Neural progenitor cell (in vitro differentiated cells): ENCODE measurements around the gene IFI30.

Experiments
- EZH2 ChIP-seq: fragments of 200-600 bp; sonication (generic); IDR thresholded peaks from 2 replicates; pipeline ENCODE4 v1.6.1; 2017; ENCODE audit warnings: antibody characterized with exemption, mild to moderate bottlenecking, moderate library complexity
- TF ChIP-seq, protein P1 (sequence below): fragments of 200-600 bp; sonication (generic); IDR thresholded peaks from 2 replicates; pipeline ENCODE4 v1.5.1; 2017; ENCODE audit warnings: antibody characterized with exemption, mild to moderate bottlenecking

DNA sequence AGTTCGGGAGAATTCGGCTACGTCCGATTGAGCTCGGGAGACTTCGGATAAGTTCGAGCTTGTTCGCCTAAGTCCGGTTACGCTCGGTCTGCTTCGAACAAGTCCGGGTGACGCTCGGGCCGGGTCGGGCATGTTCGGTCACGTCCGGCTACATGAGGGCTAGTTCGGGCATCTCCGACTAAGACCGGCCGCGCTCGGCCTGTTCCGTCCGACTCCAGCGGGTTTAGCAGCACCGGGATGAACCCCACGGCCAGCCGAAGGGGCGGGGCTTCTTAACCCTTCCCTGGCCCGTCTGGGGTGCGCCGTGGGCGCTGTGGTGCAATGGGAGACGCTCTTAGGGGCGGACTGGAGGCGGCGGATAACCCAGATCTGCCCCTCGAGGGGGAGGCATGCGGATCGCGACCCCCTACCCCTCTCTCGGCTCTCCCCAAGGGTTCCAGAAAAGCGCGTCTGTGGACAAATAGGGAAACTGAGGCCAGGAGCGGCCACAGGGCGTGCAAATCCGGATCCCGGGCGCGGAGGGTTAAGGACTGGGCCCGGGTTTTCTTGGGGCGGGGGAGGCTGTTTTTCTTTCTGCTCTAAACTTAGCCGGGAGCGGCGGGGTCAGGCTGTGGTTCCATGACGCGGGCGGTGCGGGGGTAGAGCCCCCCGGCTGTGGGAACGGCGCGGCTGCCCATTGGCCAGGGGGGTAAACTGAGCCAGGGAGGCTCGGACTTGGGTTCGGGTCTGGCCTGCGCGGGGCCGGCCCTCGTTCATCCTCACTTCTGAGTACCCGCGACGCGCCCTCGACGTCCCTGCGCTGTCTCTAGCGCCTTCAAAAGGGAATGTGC lies 51.1 kb downstream of the IFI30 start:
- TF ChIP-seq, protein P1, sequence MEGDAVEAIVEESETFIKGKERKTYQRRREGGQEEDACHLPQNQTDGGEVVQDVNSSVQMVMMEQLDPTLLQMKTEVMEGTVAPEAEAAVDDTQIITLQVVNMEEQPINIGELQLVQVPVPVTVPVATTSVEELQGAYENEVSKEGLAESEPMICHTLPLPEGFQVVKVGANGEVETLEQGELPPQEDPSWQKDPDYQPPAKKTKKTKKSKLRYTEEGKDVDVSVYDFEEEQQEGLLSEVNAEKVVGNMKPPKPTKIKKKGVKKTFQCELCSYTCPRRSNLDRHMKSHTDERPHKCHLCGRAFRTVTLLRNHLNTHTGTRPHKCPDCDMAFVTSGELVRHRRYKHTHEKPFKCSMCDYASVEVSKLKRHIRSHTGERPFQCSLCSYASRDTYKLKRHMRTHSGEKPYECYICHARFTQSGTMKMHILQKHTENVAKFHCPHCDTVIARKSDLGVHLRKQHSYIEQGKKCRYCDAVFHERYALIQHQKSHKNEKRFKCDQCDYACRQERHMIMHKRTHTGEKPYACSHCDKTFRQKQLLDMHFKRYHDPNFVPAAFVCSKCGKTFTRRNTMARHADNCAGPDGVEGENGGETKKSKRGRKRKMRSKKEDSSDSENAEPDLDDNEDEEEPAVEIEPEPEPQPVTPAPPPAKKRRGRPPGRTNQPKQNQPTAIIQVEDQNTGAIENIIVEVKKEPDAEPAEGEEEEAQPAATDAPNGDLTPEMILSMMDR = no peak
- TF ChIP-seq EZH2 = peak; percentile 90
